ENCODE measurements around the gene MYO7A.
A peak's percentile ranks its signal among the peaks of the same experiment; 100 is the strongest.

The MYO7A gene

DNA sequence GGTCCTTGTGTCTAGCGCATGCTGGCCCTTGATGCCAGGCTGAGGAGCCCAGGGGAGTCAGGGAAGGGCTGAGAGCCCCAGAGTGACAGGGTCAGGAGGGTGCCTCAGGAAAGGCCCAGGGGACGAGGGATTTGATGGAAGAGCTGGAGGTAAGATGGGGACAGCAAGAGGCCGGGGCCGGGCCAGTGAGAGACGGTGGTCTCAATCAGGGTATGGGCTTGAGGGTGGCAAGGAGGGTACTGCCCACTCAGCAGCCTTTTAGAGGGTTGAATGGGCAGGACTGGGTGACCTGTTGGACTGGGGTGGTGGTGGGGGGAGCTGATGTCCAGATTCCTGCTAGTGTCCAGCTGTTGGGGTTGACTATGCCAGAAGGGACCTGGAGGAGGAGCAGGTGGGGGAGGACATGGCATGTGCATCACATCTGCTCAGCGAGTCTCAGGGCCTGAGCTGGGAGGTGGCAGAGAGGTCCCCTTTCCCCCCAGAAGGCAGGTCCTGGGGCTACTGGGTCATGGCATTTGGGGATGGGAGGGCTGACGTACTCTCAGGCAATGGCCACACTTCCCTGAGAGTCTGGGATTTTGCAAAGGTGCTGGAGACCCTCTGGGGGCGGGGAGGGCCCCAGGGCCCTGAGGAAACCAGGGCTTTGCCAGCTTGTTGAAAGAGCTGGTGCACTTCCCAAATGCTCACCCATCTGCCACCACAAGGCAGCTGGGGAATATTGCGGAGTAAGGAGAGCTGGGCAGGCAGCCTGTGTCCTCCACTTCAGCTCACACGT lies 18.4 kb downstream of the MYO7A start:
- no peak for DNase-seq (ENCODE audit: low read depth)

GRCh38 chr11:77147036-77147315 lies 18.9 kb downstream of the MYO7A start:
- no peak for DNase-seq (ENCODE audit: low read depth)

DNA sequence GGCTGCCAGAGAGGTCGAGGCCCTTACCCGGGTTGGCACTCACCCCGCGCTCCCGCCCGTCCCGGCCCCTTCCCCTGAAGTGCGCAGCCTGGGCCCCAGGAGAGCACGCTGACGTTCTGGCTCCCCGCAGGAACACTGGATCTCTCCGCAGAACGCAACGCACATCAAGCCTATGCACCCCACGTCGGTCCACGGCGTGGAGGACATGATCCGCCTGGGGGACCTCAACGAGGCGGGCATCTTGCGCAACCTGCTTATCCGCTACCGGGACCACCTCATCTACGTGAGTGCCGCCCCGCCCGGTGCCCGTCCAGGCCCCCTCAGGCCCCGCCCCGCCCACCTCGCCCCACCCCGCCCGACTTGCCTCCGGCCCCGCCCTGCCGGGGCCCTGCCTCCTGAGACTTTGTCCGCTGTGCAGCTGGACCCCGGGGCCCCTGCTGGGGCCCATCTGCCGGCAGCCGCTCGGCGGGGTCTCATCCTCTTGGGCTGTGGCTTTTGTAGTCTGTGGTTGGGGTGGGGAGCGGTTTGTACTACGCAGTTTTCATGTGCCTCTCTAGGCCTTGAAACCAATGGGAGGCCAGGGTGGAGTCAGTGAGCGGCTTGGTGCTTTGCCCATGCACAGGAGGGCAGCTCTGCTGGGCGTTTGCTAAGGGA lies 19.7 kb downstream of the MYO7A start:
- DNase-seq (ENCODE audit: low read depth) = no peak

DNA sequence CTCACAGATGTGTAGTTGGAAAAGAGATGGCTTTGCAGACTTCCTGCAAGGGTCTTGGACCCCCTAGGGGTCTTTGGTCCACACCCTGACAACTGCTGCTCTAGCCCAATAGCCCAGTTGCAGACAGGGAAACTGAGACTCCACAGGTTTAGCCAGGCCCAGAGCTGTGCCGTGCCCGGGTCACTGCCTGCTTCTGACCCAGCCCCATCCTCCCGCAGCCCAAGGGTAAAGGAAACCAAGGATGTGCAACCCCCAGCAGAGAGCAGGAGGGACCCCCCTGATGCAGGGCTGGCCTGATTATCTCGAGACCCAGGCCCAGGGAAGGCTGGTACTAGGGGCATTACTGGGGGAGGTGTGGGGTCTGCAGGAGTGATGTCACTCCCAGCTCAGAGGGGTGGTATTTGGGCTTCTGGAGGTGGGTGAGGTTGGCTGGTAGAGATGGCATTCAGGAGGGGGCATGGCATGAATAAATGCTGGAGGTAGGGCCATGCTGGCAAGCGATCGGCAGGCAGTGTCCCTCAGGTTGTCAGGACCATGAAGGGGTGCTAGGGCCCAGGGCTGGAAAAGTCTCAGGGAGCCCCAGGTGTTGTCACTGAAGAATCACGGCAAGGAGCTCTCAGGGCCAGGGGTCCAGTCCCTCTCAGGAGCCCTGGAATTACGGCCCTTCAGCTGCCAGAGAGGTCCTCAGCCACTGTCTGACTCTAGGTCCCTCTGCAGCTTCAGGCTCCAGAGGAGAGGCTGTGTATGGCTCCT lies 21.1 kb downstream of the MYO7A start:
- DNase-seq (ENCODE audit: low read depth) = no peak

GRCh38 chr11:77149716-77150392 lies 21.8 kb downstream of the MYO7A start:
- DNase-seq (ENCODE audit: low read depth) = no peak

DNA sequence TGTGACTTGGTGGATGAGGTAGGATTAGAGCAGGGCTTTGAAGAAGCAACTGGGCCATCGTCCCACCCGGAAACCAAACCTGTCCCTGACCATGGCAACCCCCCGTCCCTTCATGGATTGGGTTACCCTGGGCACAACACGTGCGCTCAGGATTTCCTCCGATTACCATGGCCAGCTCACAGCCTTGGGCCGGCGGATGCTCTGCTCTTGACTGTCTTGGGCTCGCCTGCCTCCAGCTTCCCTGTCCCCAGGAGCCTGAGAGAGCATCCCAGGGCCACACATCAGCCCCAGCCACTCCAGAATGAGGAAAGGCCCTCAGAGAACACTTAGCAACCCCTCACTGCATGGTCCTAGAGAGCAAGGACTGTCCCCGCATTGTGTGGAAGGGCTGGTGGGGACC lies 22.8 kb downstream of the MYO7A start:
- no peak for DNase-seq (ENCODE audit: low read depth)

DNA sequence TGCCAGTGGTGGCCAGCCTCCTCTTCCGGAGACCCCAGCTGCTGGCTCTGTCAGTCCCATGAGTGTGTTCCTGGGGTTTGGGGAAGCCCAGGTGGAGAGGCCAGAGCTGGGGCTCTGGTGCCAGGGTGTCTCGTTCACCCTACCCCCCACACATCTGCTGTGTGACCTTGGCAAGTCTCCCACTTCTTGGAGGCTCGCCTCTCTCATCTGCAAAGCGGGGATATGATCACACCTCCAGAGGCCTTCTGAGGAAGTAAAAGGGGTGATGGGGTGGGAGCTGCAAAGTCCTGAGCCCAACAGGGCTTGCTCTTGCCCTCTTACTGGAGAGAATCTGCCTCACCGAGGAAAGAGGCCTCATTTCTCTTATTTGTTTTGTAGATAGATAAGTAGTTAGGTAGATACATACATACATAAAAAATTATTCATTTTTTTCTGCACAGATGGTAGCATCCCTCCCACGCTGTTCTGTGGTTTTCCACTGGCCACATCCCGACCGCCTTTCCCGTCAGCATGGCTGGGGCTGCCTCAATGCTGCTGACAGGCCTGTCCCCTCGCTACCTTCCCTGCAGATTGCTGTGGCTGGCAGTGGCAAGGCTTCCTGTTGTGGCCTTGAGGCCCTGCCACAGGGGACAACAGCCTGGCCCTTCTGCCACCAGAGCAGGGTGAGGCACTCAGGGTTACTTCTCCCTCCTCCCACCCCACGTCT lies 23.9 kb downstream of the MYO7A start:
- DNase-seq (ENCODE audit: low read depth) = peak; percentile 19

GRCh38 chr11:77152846-77153245 lies 24.8 kb downstream of the MYO7A start:
- DNase-seq (ENCODE audit: low read depth) = no peak

GRCh38 chr11:77153276-77154185 lies 25.5 kb downstream of the MYO7A start:
- DNase-seq (ENCODE audit: low read depth) = no peak

- DNase-seq (ENCODE audit: low read depth) = no peak
Measured at GRCh38 chr11:77154381-77155081, 26.5 kb downstream of the MYO7A start.

DNA sequence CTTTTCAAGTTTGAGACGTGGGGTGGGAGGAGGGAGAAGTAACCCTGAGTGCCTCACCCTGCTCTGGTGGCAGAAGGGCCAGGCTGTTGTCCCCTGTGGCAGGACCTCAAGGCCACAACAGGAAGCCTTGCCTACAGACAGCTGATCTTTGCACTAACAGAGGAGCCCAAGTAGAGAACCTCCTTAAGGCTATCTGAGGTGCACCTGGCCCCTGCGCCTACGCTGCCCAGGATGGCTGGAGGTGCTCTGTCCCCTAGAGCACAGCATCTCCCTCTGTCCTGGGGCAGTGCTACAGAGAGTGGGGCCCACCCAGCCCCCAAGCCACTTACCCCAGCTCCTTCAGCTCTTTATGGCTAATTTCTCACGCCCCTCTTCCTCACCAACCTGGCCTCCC lies 27.0 kb downstream of the MYO7A start:
- no peak for DNase-seq (ENCODE audit: low read depth)

- no peak for DNase-seq (ENCODE audit: low read depth)
Measured at GRCh38 chr11:77155556-77156130, 27.6 kb downstream of the MYO7A start.

GRCh38 chr11:77156396-77157195 lies 28.6 kb downstream of the MYO7A start:
- DNase-seq (ENCODE audit: low read depth) = no peak

DNA sequence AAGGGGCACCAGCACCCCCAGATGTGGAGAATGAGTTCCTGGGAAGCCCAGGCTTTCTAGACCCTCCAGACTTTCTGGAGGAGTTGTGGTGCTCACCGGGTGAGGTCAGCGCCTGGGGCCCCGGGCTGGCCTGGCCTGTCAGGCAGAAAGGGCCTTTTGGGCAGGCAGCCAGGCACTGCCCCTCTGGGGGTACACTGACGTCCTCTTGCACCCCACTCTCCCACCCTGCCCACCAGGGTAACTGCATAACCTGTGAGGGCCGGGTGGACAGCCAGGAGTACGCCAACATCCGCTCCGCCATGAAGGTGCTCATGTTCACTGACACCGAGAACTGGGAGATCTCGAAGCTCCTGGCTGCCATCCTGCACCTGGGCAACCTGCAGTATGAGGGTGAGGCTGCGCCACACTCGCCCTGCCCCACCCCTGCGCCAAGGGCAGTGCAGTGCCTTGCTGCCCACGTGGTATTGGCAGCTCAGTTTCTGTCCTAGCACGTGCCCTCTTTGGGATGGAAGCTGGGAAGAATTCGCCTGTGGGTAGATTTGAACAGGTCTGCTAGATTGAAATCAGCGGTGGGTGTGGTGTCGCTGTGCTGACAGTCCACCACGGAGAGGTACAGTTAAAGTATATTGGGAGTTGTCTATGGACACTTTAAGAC lies 30.1 kb downstream of the MYO7A start:
- DNase-seq (ENCODE audit: low read depth) = no peak

DNA sequence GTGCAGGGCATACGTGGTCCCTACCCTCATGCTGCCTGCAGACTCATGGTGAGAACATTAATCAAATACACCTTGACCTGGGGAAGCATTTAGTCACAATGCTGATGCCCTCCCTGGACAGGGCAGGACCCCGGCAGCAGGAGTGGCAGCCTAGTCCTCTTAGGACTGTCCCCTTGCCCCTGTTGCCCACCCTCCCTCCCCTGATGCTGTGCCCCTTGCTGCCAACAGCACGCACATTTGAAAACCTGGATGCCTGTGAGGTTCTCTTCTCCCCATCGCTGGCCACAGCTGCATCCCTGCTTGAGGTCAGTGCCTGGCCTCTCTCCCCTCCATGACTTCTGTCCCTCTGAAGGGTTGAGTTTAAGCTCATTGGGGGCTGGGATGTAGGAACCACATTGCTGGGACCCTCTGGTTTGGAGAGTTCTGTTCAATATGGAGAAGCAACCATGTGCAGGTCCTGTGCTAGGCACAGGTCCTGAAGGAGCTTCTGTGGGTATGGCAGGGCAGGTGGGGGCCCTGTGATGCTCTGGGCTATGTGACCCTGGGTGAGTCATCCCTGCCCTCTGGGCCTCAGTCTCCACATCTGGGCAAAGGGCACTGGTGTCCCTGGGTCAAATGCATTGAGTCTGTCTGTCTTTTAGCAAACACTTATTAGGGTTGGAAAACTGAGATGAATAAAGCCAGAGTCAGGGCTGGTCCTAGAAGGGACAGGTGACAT lies 31.3 kb downstream of the MYO7A start:
- no peak for DNase-seq (ENCODE audit: low read depth)

DNA sequence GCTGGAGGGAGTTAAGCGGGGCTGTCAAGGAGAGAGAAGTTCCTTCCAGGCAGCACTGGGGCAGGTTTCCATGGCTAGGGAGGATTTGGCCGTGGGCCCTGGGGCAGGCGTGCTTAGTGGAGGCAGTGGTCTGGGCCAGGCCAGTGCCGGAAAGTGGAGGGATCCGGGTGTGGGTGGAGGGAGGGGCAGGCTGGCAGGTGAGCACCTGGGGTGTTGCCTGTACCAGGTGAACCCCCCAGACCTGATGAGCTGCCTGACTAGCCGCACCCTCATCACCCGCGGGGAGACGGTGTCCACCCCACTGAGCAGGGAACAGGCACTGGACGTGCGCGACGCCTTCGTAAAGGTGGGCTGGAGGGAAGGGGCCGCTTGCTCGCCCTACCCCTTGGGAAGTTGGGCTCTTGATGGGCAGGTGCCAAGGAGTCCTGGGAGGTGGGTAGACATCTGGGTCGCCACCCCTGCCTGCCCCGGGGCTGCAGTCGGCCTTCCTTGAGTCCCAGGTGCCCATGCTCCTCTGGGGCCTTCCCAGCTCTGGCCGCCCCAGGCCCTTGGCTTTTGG lies 32.0 kb downstream of the MYO7A start:
- DNase-seq (ENCODE audit: low read depth) = no peak

DNA sequence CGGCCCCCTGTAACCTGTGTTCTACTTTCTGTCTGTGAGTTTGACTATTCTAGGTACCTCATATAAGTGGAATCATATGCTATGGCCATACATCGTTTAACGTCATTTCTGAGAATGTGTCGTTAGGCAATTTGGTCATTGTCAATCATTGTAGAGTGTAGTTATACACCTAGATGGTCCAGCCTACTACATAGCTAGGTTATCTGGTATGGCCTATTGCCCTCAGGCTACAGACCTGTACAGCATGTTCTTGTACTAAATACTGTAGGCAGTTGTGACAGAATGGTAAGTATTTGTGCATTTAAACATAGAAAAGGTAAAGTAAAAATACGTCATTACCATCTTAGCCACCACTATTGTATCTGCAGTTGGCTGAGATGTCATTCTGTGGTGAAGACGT lies 35.2 kb downstream of the MYO7A start:
- DNase-seq (ENCODE audit: low read depth) = no peak

GRCh38 chr11:77165066-77165465 lies 37.0 kb downstream of the MYO7A start:
- DNase-seq (ENCODE audit: low read depth) = no peak

Data from activated T-helper 9 cell treated with anti-CD3 and anti-CD28 coated beads, Interleukin-2, amount 50 U/mL, for 16 hours (primary cell).